HepG2 (cell line): ENCODE data around the gene SLC25A23. TPM values are rescaled to one million over a fixed set of nuclear protein-coding genes. Genes with fewer than 3 reads are reported as not detected.
A peak's percentile ranks its signal among the peaks of the same experiment; 100 is the strongest.

ENCODE experiments used
- ELK4 ChIP-seq: sonication (generic); formaldehyde crosslinking; IDR thresholded peaks from 2 replicates; pipeline ENCODE4 v1.9.0; 2021; ENCODE audit warnings: missing genetic modification reagents, borderline replicate concordance
- FLYWCH1 ChIP-seq: sonication (generic); formaldehyde crosslinking; IDR thresholded peaks from 2 replicates; pipeline ENCODE4 v1.8.1; 2023; ENCODE audit warnings: mild to moderate bottlenecking, missing genetic modification reagents
- MBD4 ChIP-seq: IDR thresholded peaks from 2 replicates; pipeline ENCODE4 v1.6.1; 2012; ENCODE audit warnings: low read length, inconsistent platforms, borderline replicate concordance
- MBNL3 ChIP-seq: fragments of 250-450 bp; sonication (Bioruptor Pico); conservative IDR thresholded peaks from 2 replicates; pipeline ENCODE4 v1.8.0; 2022; ENCODE audit warnings: mild to moderate bottlenecking, inconsistent platforms
- MED8 ChIP-seq: sonication (generic); formaldehyde crosslinking; IDR thresholded peaks from 2 replicates; pipeline ENCODE4 v1.8.1; 2023; ENCODE audit warnings: mild to moderate bottlenecking, missing genetic modification reagents; ENCODE audit not compliant: insufficient replicate concordance
- NFRKB ChIP-seq: fragments of 450-650 bp; IDR thresholded peaks from 2 replicates; pipeline ENCODE4 v1.6.1; 2017
- PLSCR1 ChIP-seq: sonication (generic); formaldehyde crosslinking; IDR thresholded peaks from 2 replicates; pipeline ENCODE4 v1.5.0; 2020; ENCODE audit warnings: missing genetic modification reagents, mild to moderate bottlenecking, borderline replicate concordance
- SIX4 ChIP-seq: sonication (generic); formaldehyde crosslinking; IDR thresholded peaks from 2 replicates; pipeline ENCODE4 v1.4.0; 2020; ENCODE audit warnings: missing genetic modification reagents
- SKI ChIP-seq: fragments of 450-650 bp; IDR thresholded peaks from one replicate; pipeline ENCODE4 v1.6.1; 2018; ENCODE audit warnings: mild to moderate bottlenecking; ENCODE audit not compliant: partially characterized antibody
- SMAD3 ChIP-seq: sonication (generic); formaldehyde crosslinking; IDR thresholded peaks from 2 replicates; pipeline ENCODE4 v1.4.0; 2020; ENCODE audit warnings: missing genetic modification reagents
- SOX5 ChIP-seq: IDR thresholded peaks from 2 replicates; pipeline ENCODE4 v1.6.1; 2016; ENCODE audit warnings: borderline replicate concordance
- TOPORS ChIP-seq: sonication (generic); formaldehyde crosslinking; IDR thresholded peaks from 2 replicates; pipeline ENCODE4 v1.8.0; 2023; ENCODE audit warnings: mild to moderate bottlenecking, missing genetic modification reagents
- U2AF2 ChIP-seq: fragments of 200-400 bp; formaldehyde crosslinking; IDR thresholded peaks from 2 replicates; pipeline ENCODE4 v1.6.1; 2017; ENCODE audit warnings: low read depth, mild to moderate bottlenecking, low read length
- ZFP37 ChIP-seq: sonication (generic); formaldehyde crosslinking; IDR thresholded peaks from 2 replicates; pipeline ENCODE4 v1.4.0; 2020; ENCODE audit warnings: missing genetic modification reagents, borderline replicate concordance
- ZFP41 ChIP-seq: sonication (generic); formaldehyde crosslinking; IDR thresholded peaks from 2 replicates; pipeline ENCODE4 v1.4.0; 2020; ENCODE audit warnings: mild to moderate bottlenecking, missing genetic modification reagents, borderline replicate concordance
- ZNF383 ChIP-seq: sonication (generic); formaldehyde crosslinking; IDR thresholded peaks from 2 replicates; pipeline ENCODE4 v1.4.0; 2020; ENCODE audit warnings: missing genetic modification reagents, mild to moderate bottlenecking, borderline replicate concordance
- ZNF557 ChIP-seq: sonication (generic); formaldehyde crosslinking; IDR thresholded peaks from 2 replicates; pipeline ENCODE4 v1.4.0; 2020; ENCODE audit warnings: missing genetic modification reagents
- polyA plus RNA-seq, 8 experiments: library from polyadenylated mRNA; depleted of rRNA in 3 of 8; stranded (reverse) in 7 of 8; unstranded in 1 of 8; fragments of >200 nt; fragmentation: Illumina TruSeq in 4 of 8; extraction: Trizol in 4 of 8; gene quantifications; 2 replicates each; pipeline versions ENCODE4 v1.2.1 to v1.2.3, GENCODE V29; 2011 to 2016; ENCODE audit warnings: low read depth in 4 of 8, missing spikeins in 1 of 8, mixed read lengths in 1 of 8; ENCODE audit not compliant: insufficient read depth in 1 of 8
- total RNA-seq, 5 experiments: library from RNA; depleted of rRNA; stranded (reverse); fragments of >200 nt; fragmentation: Illumina TruSeq; extraction: Trizol; gene quantifications; 2 replicates each; pipeline ENCODE4 v1.2.3, GENCODE V29; 2016; ENCODE audit warnings: low read depth in 1 of 5
- TF ChIP-seq, protein P1 (sequence below): sonication (generic); formaldehyde crosslinking; IDR thresholded peaks from 2 replicates; pipeline ENCODE4 v1.4.0; 2020; ENCODE audit warnings: mild to moderate bottlenecking, missing genetic modification reagents, borderline replicate concordance
- TF ChIP-seq, protein P2 (sequence below): sonication (generic); formaldehyde crosslinking; conservative IDR thresholded peaks from 2 replicates; pipeline ENCODE4 v1.4.0; 2020; ENCODE audit warnings: missing genetic modification reagents
- TF ChIP-seq, protein P3 (sequence below): sonication (generic); formaldehyde crosslinking; IDR thresholded peaks from 2 replicates; pipeline ENCODE4 v1.4.0; 2020; ENCODE audit warnings: mild to moderate bottlenecking, missing genetic modification reagents

Gene SLC25A23
- total and polyA plus RNA-seq, 2 of the 13 experiments (the other 11 are each of a cell fraction or from before 2014, with no cell fraction given) = 12.4 to 15.2 TPM

DNA sequence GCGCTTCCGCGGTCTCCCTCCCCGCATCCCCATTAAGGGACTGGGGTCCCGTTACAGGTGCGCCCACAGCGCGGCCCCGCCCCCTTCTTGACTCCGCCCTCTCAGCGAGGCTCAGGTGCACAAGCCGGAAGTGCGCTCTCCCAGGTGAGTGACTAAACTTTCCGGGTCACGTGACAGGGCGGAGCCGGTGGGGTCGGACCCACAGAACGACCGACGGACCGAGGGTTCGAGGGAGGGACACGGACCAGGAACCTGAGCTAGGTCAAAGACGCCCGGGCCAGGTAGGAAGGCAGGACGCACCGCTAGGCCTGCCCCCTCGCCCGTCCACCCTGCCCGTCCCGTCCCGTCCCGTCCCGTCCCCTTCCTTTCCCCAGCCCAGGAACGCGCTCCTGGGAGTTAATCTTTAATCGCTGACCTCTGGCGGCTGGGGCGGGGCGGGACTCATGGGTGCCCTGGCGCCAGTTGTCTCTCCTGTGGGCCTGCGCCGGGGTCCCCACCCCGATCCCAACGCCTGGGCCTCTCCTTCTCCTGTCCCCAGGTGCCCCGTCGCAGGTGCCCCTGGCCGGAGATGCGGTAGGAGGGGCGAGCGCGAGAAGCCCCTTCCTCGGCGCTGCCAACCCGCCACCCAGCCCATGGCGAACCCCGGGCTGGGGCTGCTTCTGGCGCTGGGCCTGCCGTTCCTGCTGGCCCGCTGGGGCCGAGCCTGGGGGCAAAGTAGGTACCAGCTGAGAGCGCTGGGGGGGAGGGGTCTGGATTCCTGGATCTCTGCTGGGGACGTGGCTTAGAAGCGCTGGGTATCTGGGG, 4.7 kb upstream of the SLC25A23 start, which contains the start of gene CRB3 (continued):
- TF ChIP-seq PLSCR1 (CRISPR knock-in tag) (no peak), ZNF557 (no peak), FLYWCH1 (CRISPR knock-in tag) (no peak), SKI (no peak), SMAD3 (CRISPR knock-in tag) (no peak), MED8 (CRISPR knock-in tag) (peak; percentile 51), U2AF2 (no peak), NFRKB (no peak), ZFP37 (CRISPR knock-in tag) (no peak), MBNL3 (CRISPR knock-in tag) (no peak), SIX4 (CRISPR knock-in tag) (no peak), SOX5 (CRISPR knock-in tag) (no peak), MBD4 (no peak), ZFP41 (CRISPR knock-in tag) (no peak), TOPORS (CRISPR knock-in tag) (0 out of 2 replicates have a peak, but pooled peaks have one; percentile 25), ZNF383 (CRISPR knock-in tag) (no peak), ELK4 (CRISPR knock-in tag) (no peak)
- TF ChIP-seq, protein P1, sequence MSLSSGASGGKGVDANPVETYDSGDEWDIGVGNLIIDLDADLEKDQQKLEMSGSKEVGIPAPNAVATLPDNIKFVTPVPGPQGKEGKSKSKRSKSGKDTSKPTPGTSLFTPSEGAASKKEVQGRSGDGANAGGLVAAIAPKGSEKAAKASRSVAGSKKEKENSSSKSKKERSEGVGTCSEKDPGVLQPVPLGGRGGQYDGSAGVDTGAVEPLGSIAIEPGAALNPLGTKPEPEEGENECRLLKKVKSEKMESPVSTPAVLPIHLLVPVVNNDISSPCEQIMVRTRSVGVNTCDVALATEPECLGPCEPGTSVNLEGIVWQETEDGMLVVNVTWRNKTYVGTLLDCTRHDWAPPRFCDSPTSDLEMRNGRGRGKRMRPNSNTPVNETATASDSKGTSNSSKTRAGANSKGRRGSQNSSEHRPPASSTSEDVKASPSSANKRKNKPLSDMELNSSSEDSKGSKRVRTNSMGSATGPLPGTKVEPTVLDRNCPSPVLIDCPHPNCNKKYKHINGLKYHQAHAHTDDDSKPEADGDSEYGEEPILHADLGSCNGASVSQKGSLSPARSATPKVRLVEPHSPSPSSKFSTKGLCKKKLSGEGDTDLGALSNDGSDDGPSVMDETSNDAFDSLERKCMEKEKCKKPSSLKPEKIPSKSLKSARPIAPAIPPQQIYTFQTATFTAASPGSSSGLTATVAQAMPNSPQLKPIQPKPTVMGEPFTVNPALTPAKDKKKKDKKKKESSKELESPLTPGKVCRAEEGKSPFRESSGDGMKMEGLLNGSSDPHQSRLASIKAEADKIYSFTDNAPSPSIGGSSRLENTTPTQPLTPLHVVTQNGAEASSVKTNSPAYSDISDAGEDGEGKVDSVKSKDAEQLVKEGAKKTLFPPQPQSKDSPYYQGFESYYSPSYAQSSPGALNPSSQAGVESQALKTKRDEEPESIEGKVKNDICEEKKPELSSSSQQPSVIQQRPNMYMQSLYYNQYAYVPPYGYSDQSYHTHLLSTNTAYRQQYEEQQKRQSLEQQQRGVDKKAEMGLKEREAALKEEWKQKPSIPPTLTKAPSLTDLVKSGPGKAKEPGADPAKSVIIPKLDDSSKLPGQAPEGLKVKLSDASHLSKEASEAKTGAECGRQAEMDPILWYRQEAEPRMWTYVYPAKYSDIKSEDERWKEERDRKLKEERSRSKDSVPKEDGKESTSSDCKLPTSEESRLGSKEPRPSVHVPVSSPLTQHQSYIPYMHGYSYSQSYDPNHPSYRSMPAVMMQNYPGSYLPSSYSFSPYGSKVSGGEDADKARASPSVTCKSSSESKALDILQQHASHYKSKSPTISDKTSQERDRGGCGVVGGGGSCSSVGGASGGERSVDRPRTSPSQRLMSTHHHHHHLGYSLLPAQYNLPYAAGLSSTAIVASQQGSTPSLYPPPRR (CRISPR knock-in tag) = no peak
- TF ChIP-seq, protein P2, sequence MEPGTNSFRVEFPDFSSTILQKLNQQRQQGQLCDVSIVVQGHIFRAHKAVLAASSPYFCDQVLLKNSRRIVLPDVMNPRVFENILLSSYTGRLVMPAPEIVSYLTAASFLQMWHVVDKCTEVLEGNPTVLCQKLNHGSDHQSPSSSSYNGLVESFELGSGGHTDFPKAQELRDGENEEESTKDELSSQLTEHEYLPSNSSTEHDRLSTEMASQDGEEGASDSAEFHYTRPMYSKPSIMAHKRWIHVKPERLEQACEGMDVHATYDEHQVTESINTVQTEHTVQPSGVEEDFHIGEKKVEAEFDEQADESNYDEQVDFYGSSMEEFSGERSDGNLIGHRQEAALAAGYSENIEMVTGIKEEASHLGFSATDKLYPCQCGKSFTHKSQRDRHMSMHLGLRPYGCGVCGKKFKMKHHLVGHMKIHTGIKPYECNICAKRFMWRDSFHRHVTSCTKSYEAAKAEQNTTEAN (CRISPR knock-in tag) = no peak
- TF ChIP-seq, protein P3, sequence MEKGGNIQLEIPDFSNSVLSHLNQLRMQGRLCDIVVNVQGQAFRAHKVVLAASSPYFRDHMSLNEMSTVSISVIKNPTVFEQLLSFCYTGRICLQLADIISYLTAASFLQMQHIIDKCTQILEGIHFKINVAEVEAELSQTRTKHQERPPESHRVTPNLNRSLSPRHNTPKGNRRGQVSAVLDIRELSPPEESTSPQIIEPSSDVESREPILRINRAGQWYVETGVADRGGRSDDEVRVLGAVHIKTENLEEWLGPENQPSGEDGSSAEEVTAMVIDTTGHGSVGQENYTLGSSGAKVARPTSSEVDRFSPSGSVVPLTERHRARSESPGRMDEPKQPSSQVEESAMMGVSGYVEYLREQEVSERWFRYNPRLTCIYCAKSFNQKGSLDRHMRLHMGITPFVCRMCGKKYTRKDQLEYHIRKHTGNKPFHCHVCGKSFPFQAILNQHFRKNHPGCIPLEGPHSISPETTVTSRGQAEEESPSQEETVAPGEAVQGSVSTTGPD (CRISPR knock-in tag) = no peak
